Adipocyte (in vitro differentiated cells): ENCODE measurements around the gene NGF.

Experiments
- DNase-seq: peaks from one replicate; pipeline ENCODE4 v3.0.0-alpha.2; 2015; ENCODE audit warnings: low read depth
- H3K27me3 ChIP-seq: replicated peaks from 2 replicates; pipeline ENCODE4 v1.7.0; 2013; ENCODE audit warnings: mild to moderate bottlenecking, low read length, moderate library complexity; ENCODE audit not compliant: control insufficient read depth, insufficient read depth
- H3K36me3 ChIP-seq: 2 replicates; pipeline ENCODE4 v1.7.0; 2013; ENCODE audit warnings: low read length, mild to moderate bottlenecking, moderate library complexity; ENCODE audit not compliant: control insufficient read depth, insufficient read depth, severe bottlenecking
- H3K4me1 ChIP-seq: 2 replicates; pipeline ENCODE4 v1.7.0; 2013; ENCODE audit warnings: mild to moderate bottlenecking, low read length, moderate library complexity; ENCODE audit not compliant: control insufficient read depth, insufficient read depth
- H3K4me3 ChIP-seq: 2 replicates; pipeline ENCODE4 v1.7.0; 2013; ENCODE audit warnings: mild to moderate bottlenecking, low read length, moderate library complexity
- H3K9ac ChIP-seq: 2 replicates; pipeline ENCODE4 v1.7.0; 2013; ENCODE audit warnings: mild to moderate bottlenecking, low read length, moderate library complexity
- H3K9me3 ChIP-seq: 2 replicates; pipeline ENCODE4 v1.7.0; 2013; ENCODE audit warnings: mild to moderate bottlenecking, low read length, moderate library complexity; ENCODE audit not compliant: control insufficient read depth

NGF gene

GRCh38 chr1:115251856-115252255 is 86.2 kb downstream of the NGF start:
- Histone ChIP-seq H3K9me3 (peaks cover 16% of the 10 kb centered on the region), H3K4me3 (no peak overlapping the region), H3K27me3 (no peaks in the 10 kb centered on the region), H3K4me1 (peaks cover 15% of the 10 kb centered on the region), H3K9ac (peak overlapping the region; percentile 72), H3K36me3 (no peaks in the 10 kb centered on the region)
- peak; percentile 92 for DNase-seq

GRCh38 chr1:115251340-115251748 is 86.7 kb downstream of the NGF start:
- Histone ChIP-seq H3K36me3 (no peaks in the 10 kb centered on the region), H3K4me3 (no peak overlapping the region), H3K4me1 (peaks cover 15% of the 10 kb centered on the region), H3K9me3 (peaks cover 19% of the 10 kb centered on the region), H3K27me3 (no peaks in the 10 kb centered on the region), H3K9ac (peak overlapping the region; percentile 72)
- DNase-seq: peak; percentile 49

DNA sequence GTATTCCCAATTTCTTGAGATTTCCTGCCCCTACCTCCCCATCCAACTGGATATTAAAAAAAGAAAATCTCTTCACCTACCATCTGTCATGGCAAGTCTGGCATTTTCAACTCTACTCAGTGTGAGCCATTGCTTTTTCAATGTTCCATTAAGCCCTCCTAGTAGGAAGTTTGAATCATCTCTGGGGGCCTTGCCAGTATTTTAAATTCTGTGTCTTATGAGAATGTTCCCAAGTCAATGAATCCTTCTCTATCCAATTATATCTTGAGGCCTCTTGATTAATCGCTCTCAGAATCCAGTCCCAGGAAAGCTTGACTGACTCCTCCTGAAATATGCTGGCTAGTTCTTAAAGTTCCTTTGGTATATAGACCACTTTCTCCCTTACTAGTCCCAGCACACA is 91.5 kb downstream of the NGF start:
- H3K4me1 ChIP-seq: peaks cover 4% of the 10 kb centered on the region
- no peaks in the 10 kb centered on the region for H3K36me3 ChIP-seq
- H3K9ac ChIP-seq: no peak overlapping the region
- DNase-seq: no peak
- no peaks in the 10 kb centered on the region for H3K27me3 ChIP-seq
- H3K4me3 ChIP-seq: no peak overlapping the region
- peaks cover 40% of the 10 kb centered on the region for H3K9me3 ChIP-seq

- H3K4me3 ChIP-seq: no peak overlapping the region
- peaks cover 40% of the 10 kb centered on the region for H3K9me3 ChIP-seq
- no peaks in the 10 kb centered on the region for H3K36me3 ChIP-seq
- H3K27me3 ChIP-seq: no peaks in the 10 kb centered on the region
- no peaks in the 10 kb centered on the region for H3K4me1 ChIP-seq
- H3K9ac ChIP-seq: no peak overlapping the region
- DNase-seq: no peak
These were observed 92.8 kb downstream of the NGF start for GRCh38 chr1:115245227-115245626.

- Histone ChIP-seq H3K4me3 (no peak overlapping the region), H3K9ac (no peak overlapping the region), H3K9me3 (peaks cover 28% of the 10 kb centered on the region), H3K27me3 (no peaks in the 10 kb centered on the region), H3K4me1 (peaks cover 13% of the 10 kb centered on the region), H3K36me3 (no peaks in the 10 kb centered on the region)
- no peak for DNase-seq
These were observed 95.5 kb downstream of the NGF start for GRCh38 chr1:115242543-115242942.

GRCh38 chr1:115241309-115241708 is 96.7 kb downstream of the NGF start:
- Histone ChIP-seq H3K9ac (no peak overlapping the region), H3K36me3 (no peaks in the 10 kb centered on the region), H3K4me1 (peaks cover 13% of the 10 kb centered on the region), H3K9me3 (peaks cover 24% of the 10 kb centered on the region), H3K27me3 (no peaks in the 10 kb centered on the region), H3K4me3 (no peak overlapping the region)
- DNase-seq: no peak

DNA sequence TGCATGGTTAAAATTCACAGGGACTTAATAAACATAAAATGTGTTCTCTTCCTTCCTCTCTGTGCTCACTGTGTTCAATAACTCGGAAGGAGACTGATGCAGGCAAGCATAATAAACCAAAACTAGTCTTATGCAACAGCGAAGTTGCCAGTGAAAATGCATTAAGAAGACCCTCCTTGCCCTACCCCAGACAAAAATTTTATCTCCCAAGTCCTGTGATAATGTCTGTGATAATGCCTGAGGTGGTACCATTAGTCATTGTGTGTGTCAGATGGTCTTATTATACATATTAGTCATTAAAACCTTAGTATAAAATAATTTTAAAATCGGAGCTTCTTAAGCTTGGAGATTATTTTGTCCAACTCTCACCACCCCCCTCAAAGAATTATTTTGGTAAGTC is 97.8 kb downstream of the NGF start:
- DNase-seq: no peak
- Histone ChIP-seq H3K36me3 (no peaks in the 10 kb centered on the region), H3K9me3 (peaks cover 14% of the 10 kb centered on the region), H3K4me1 (peaks cover 13% of the 10 kb centered on the region), H3K9ac (peak overlapping the region; percentile 64), H3K4me3 (peak overlapping the region; percentile 15), H3K27me3 (no peaks in the 10 kb centered on the region)

DNA sequence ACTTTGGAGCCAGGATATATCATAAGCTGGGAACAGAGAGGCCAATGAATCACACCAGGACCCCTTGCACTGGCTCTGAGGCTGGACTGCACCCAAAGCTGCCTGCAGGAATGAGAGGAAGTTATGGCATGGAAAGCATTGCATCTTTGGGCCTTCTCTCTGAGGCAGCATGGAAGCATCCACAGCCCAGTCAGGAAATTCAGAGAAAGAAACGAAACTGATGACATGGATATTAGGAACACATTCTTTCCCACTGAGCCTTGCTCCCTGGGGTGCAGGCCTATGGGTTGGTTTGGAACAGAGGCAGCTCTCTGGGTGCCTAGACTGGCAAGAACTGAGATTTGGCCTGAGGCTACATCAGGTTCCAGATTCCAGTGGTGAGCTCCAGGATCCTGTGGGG is 98.6 kb downstream of the NGF start:
- Histone ChIP-seq H3K4me1 (peaks cover 13% of the 10 kb centered on the region), H3K9me3 (peaks cover 7% of the 10 kb centered on the region), H3K27me3 (no peaks in the 10 kb centered on the region), H3K9ac (peak overlapping the region; percentile 64), H3K4me3 (peak overlapping the region; percentile 15), H3K36me3 (no peaks in the 10 kb centered on the region)
- DNase-seq: peak; percentile 72

DNA sequence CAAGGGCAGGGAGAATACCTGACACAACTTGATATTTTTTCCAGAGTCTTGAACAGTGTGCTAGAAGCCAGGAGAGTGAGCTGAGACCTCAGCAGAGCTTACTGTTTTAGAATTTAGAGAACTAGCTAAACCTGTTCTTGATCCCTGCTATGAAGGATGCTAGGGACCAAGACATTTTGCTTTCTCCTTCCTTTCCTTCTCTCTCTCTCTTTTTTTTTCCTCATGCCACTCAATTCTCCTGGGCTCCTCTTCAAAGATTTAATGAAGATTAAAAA is 99.0 kb downstream of the NGF start:
- Histone ChIP-seq H3K4me3 (no peak overlapping the region), H3K36me3 (no peaks in the 10 kb centered on the region), H3K4me1 (peaks cover 13% of the 10 kb centered on the region), H3K9me3 (peaks cover 3% of the 10 kb centered on the region), H3K27me3 (no peaks in the 10 kb centered on the region), H3K9ac (no peak overlapping the region)
- DNase-seq: no peak

- H3K36me3 ChIP-seq: no peaks in the 10 kb centered on the region
- no peak for DNase-seq
- no peaks in the 10 kb centered on the region for H3K27me3 ChIP-seq
- H3K9me3 ChIP-seq: no peaks in the 10 kb centered on the region
- H3K9ac ChIP-seq: no peak overlapping the region
- H3K4me3 ChIP-seq: no peak overlapping the region
- peaks cover 13% of the 10 kb centered on the region for H3K4me1 ChIP-seq
These were observed 99.5 kb downstream of the NGF start for GRCh38 chr1:115238336-115239147.

- no peak overlapping the region for H3K4me3 ChIP-seq
- H3K9ac ChIP-seq: no peak overlapping the region
- H3K9me3 ChIP-seq: no peaks in the 10 kb centered on the region
- no peaks in the 10 kb centered on the region for H3K27me3 ChIP-seq
- DNase-seq: no peak
- H3K4me1 ChIP-seq: peaks cover 13% of the 10 kb centered on the region
- no peaks in the 10 kb centered on the region for H3K36me3 ChIP-seq
These were observed 100.5 kb downstream of the NGF start for GRCh38 chr1:115237507-115237906.

DNA sequence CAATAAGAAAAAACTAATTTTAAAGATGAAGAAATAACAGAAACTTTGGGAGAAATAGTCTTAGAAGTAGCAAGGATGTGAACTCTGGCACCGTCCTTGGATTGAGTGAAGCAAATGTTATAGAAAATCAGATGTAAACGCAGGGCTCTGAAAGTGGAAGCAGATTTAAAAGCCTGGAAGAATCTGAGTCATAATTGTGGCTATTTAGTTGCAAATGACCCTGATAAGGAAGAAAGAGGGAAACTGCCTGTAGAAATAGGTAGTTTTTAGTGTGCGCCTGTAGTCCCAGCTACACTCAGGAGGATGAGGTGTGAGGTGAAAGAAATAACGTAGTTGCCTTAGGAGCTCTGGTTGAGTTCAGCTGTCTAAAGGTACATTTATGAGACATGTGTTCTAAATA is 101.0 kb downstream of the NGF start:
- Histone ChIP-seq H3K9me3 (no peaks in the 10 kb centered on the region), H3K36me3 (no peaks in the 10 kb centered on the region), H3K9ac (no peak overlapping the region), H3K4me1 (peaks cover 13% of the 10 kb centered on the region), H3K4me3 (no peak overlapping the region), H3K27me3 (no peaks in the 10 kb centered on the region)
- DNase-seq: no peak
